GM19452 (cell line): ENCODE data around the gene SIPA1L3.

Source experiments
- ATAC-seq: cut with Tn5 transposase; IDR thresholded peaks from one replicate; pipeline ENCODE4 v1.9.1; 2021; ENCODE audit not compliant: unreplicated experiment

Gene SIPA1L3

GRCh38 chr19:38180071-38180470 is 273.1 kb downstream of the SIPA1L3 start:
- ATAC-seq: no peak

GRCh38 chr19:38182536-38183210 is 275.7 kb downstream of the SIPA1L3 start:
- no peak for ATAC-seq

GRCh38 chr19:38183251-38183897 is 276.4 kb downstream of the SIPA1L3 start:
- ATAC-seq: no peak

- ATAC-seq: no peak
Observed at GRCh38 chr19:38184815-38185214, 277.8 kb downstream of the SIPA1L3 start.

GRCh38 chr19:38185562-38185961 is 278.6 kb downstream of the SIPA1L3 start:
- no peak for ATAC-seq

- no peak for ATAC-seq
Observed at GRCh38 chr19:38190061-38190460, 283.1 kb downstream of the SIPA1L3 start.

- ATAC-seq: no peak
Observed at GRCh38 chr19:38190793-38191192, 283.8 kb downstream of the SIPA1L3 start.

- no peak for ATAC-seq
Observed at GRCh38 chr19:38191747-38192146, 284.7 kb downstream of the SIPA1L3 start.

- ATAC-seq: no peak
Observed at GRCh38 chr19:38193445-38193844, 286.4 kb downstream of the SIPA1L3 start.

- ATAC-seq: no peak
Observed at GRCh38 chr19:38194061-38194701, 287.2 kb downstream of the SIPA1L3 start.

GRCh38 chr19:38195237-38195636 is 288.2 kb downstream of the SIPA1L3 start:
- ATAC-seq: no peak

- ATAC-seq: no peak
Observed at GRCh38 chr19:38196245-38196837, 289.3 kb downstream of the SIPA1L3 start.

GRCh38 chr19:38196948-38197656 is 290.1 kb downstream of the SIPA1L3 start:
- ATAC-seq: no peak

GRCh38 chr19:38197937-38198704 is 291.1 kb downstream of the SIPA1L3 start:
- ATAC-seq: no peak

- no peak for ATAC-seq
Observed at GRCh38 chr19:38199340-38199739, 292.3 kb downstream of the SIPA1L3 start.

GRCh38 chr19:38201731-38202130 is 294.7 kb downstream of the SIPA1L3 start:
- ATAC-seq: no peak

GRCh38 chr19:38202504-38202903 is 295.5 kb downstream of the SIPA1L3 start:
- ATAC-seq: no peak

- no peak for ATAC-seq
Observed at GRCh38 chr19:38203197-38203596, 296.2 kb downstream of the SIPA1L3 start.

GRCh38 chr19:38204096-38204495 is 297.1 kb downstream of the SIPA1L3 start:
- no peak for ATAC-seq

GRCh38 chr19:38204728-38205127 is 297.7 kb downstream of the SIPA1L3 start:
- no peak for ATAC-seq
